H1 (cell line): ENCODE results near the gene PTPN12.

Experiments
- CHD2 ChIP-seq: IDR thresholded peaks from 2 replicates; pipeline ENCODE4 v1.6.1; 2012; ENCODE audit warnings: low read length, improper control_type of control experiment
- CREB1 ChIP-seq: IDR thresholded peaks from 2 replicates; pipeline ENCODE4 v1.6.1; 2012; ENCODE audit warnings: inconsistent platforms
- CTCF ChIP-seq, 3 experiments: IDR thresholded peaks; 1 replicate in 2 of 3; 2 replicates in 1 of 3; pipeline versions ENCODE4 v1.5.1 to v1.6.1; 2011; ENCODE audit warnings: low read length in 3 of 3, mild to moderate bottlenecking in 3 of 3, inconsistent platforms in 2 of 3, low read depth in 1 of 3, moderate library complexity in 1 of 3; ENCODE audit not compliant: insufficient read depth in 1 of 3; ENCODE audit errors: control extremely low read depth in 1 of 3
- MAX ChIP-seq: IDR thresholded peaks from 2 replicates; pipeline ENCODE4 v1.6.1; 2012; ENCODE audit warnings: inconsistent platforms

GRCh38 chr7:77504951-77505350, 32.1 kb upstream of the PTPN12 start:
- TF ChIP-seq CTCF (IDR thresholded peaks at IDR 0.05; ENCODE audit: control extremely low read depth in 1 of 3, insufficient read depth in 1 of 3, low read depth in 1 of 3, low read length in 3 of 3) = no peak
- no peak for TF ChIP-seq CREB1
- TF ChIP-seq MAX = no peak
- no peak for TF ChIP-seq CHD2
